HG02840 (cell line): Measurements from ENCODE around the gene FGGY.
"Not testable (repeated sequence)": the region's sequence is repeated elsewhere in the genome, so short reads cannot be mapped to it uniquely, and the experiment has no call there.

ENCODE experiments used
- ATAC-seq: cut with Tn5 transposase; IDR thresholded peaks from one replicate; pipeline ENCODE4 v1.9.1; 2021; ENCODE audit warnings: mild to moderate bottlenecking, moderate library complexity, moderate number of reproducible peaks; ENCODE audit not compliant: unreplicated experiment, low FRiP score

The FGGY gene

DNA sequence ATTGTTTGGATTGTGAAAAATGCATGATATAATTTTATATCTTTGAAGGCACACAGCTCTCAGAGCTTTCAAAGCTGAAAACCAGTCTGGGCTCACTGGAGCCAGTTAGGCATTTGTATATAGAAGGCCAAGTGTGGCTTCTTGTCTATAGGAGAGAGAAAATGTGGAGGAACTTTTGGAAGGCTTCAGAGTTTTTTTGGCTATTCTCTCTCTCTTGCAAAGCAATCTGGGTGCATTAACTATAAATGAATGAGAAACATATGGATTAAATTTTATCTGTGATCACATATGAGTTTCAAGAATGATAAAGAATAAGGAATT, 301.2 kb downstream of the FGGY start:
- ATAC-seq = no peak

DNA sequence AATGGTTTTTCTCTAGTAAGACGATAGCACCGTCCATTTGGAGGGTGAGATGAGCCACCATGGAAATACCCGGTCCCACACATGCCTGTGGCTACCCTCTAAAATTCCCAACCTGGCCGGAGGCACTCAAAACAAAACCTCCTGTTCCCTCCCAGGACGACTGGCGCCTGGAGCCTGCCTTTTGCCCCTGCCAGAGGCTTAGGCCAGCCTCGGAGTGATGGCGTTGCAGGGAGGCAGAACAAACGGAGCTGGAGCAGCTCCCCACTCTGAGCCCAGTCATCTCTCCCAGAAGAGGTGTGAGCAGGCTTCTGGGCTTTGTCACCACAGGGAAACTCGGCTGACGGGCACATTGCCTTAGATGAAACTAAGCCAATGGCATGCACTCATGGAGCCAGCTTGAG, 304.1 kb downstream of the FGGY start:
- no peak for ATAC-seq

DNA sequence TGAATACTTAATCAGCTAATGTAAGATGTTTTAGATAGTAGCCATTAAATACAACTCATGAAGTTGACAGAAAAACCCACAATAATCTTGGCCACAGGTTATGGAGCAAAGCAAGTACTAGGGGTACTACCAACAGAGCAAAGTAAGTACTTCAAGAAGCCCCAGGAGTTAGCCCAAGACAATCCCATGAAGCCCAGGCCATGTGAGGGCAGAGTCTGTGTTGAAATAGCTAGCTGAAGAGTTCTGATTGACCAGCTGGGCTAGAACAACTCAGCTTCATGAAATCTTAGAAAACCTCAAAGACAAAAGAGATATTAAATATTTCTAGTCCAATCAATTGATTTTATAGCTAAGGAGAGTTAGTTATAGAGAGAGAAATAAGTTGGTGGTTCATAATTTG, 304.9 kb downstream of the FGGY start:
- ATAC-seq = no peak

DNA sequence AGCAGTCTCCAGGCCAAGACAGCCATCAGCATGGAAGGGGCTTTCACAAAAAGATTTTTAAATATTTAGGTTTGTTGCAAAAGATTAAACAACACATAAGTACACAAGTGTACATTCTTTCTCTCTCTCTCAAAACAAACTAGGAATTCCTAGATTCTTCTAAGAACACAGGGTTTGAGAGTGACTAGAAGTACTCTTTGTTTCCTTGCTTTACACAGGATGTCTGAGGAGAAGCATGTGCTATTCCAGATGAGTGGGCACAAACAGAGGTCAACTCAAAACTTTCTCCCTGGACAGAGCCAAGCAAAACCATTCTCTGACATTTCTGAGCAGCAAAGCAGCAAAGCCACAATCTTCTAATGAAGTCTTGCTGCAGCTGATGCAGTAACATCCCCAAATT, 307.3 kb downstream of the FGGY start:
- ATAC-seq = no peak

DNA sequence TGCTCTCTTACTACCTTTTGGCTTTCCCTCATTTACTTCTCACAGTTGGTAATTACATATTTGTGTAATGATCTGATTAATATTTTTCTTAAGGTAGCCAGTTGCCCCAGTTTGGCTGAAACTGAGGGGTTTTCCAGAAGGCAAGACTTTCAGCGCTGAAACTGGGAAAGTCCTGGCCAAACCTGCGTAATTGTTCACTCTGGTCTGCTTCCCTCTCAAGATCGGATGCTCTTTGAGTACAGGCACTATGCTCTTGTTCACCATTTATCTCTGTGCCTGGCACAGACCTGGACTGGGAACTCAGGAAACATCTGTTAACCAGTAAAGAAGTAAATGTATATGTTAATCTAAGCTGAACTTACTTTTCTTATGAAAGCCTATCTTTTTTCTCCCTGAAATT, 308.3 kb downstream of the FGGY start:
- ATAC-seq = no peak

DNA sequence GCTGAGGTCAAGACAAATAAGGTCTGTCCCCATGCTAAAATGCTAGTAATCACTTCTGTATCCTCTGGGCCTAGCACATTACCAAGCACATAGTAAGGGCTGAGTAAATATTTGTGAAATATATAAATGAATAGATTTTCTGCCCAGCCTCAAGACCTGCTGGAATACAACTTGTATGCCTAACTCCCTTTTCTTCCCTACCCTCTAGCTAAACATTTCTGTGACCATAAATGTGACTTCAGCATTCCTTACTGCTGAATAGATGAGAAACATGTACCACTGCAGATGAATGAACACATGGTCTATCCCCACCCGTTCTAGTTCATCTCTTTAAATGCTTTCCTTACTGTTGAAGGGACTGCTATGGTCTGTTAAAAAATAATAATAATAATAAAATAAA, 308.9 kb downstream of the FGGY start:
- no peak for ATAC-seq

DNA sequence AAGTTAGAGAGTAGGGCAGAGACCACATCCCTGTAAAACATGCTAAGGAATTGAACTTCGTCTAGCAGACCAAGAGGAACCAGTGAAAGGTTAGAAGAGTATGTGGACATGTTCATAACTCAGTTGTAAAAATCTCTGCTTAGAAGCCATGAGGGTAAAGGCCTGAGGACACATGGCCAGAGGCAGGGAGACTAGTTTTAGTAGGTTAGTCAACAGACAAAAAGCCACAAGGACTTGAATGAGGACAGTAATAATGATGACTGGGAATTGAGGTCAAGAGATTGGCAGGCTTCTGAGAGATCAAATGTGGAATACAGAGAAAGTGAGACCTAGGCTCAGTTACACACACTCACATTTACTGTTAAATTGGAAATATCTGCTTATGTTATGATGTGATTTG, 312.4 kb downstream of the FGGY start:
- ATAC-seq = no peak

DNA sequence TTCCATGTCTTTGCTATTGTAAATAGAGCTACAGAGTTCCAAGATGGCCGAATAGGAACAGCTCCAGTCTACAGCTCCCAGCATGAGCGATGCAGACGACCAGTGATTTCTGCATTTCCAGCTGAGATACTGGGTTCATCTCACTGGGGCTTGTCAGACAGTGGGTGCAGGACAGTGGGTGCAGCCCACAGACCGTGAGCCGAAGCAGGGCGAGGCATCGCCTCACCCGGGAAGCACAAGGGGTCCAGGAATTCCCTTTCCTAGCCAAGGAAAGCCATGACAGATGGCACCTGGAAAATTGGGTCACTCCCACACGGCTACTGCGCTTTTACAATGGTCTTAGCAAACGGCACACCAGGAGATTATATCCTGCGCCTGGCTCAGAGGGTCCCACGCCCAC, 313.6 kb downstream of the FGGY start:
- not testable (repeated sequence) for ATAC-seq

DNA sequence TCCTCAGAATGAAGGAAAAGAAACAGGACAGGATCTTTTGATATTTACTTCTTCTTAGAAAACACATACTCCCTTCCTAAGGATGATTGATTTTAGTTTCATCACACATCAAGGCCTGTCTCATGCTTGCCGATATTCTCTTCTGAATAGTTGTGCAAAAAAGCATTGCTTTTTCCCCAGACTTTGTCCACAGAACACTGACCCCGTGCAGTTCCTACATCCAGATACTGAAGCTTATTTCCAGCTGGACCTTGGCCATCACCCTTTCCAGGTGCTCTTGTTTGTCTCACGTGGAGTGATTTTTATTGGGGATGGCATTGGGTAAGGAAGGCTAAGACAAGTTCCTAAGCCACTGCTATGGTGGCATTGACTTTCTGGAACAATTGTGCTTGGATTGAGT, 320.5 kb downstream of the FGGY start:
- ATAC-seq = no peak

DNA sequence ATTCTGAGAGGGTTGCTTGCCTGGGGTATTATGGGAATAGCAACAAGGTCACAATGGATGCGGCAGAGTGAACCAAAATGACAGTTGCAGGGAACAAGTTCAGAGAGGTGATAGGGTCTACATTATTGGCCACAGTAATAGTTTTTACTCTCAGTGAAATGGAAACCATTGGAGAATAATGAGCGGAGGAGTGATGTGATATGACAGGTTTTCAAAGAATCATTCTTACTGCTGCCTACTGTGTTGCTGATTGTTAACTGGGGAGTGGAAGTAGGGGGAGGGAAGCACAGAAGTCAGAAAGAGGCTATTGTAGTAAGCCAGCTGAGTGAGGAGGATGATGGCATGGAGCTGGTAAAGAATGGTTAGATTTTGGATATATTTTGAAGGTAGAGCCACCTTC, 322.7 kb downstream of the FGGY start:
- no peak for ATAC-seq

DNA sequence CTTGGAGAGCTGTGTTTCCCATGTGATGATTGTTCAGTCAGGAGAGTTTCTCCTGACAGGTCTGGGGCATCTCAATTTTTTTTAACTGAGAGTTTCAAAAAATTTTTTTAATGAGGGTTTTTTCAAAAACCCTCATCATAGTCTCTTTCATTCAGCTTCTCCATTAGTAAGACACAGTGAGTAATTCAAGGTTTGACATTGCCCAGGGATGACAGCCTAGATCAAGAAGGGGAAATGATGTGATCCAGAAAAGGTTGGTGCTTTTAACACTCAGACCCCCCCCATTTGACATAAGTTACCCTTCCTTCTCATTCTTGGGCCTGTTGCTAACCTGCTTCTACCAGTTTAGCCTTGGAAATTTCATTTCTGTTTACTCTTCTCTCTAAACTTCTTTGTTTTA, 328.5 kb downstream of the FGGY start:
- ATAC-seq = no peak

DNA sequence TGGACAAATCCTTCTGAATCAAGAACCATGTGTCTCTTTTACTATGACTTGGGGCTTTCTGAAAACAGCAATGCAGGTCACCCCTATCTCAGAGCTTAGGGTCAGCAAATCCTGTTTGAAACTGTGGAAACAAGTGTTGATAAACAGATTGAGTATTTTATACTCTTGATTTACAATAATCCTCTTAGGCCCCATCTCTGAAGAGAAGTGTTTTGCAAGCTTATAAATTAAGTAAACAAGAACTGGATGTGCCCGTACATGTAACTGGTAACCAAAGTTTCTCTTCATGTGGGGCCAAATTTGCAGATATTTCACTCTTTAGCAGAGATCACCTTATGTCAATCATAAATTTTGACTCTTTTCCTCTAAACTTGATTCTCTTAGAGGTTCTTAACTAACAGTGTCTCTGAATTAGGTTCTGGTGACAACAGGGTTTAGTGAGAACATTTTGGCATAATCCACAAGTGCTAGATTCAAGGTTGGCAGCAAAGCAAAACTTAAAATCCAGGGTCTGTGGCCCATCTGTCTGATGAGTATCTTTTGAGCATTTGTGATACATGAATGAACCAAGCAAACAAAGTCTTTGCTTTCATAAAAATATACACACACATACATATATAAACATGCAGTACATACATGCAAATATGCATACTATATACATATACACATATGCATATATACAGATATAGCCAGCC, 334.8 kb downstream of the FGGY start:
- no peak for ATAC-seq

DNA sequence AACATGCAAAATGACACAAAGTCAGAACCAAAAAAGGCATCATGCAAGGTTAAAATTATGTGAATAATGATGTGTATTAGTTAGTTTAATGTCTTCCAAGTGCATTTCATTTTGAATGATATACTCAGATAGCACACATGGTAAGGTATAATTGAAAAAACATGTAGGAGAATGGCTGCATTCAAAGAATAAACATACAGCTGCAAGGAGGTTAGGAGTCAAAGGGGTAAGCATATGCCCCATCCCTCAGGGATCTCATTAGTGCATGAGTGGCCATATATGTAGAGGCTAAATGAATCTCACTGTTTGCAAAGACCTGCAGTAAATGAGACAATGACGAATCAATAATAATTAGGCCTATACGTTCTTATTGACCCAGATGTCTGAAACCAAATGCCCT, 338.2 kb downstream of the FGGY start:
- ATAC-seq = no peak

DNA sequence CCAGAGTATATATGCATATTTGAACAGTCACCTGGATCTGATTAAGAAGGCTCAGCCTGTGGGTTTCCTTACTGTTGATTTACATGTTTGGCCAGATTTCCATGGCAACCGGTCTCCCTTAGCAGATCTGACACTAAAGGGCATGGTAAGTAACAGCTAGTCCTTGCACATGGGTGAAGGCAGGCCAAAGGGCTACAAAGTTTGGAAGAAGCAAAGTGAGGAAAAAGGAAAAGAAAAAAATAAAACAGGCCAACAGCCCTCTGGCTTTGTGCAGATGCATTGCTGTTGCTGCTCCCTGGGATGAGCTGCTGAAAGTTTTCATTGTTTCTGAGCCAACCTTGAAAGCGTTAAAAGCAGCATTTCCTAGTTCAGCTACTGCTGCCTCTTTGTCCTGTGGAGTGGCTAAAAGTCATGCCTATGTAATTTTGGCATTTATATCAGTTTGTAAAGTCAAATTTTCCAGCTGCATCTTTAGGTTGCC, 341.4 kb downstream of the FGGY start:
- no peak for ATAC-seq

DNA sequence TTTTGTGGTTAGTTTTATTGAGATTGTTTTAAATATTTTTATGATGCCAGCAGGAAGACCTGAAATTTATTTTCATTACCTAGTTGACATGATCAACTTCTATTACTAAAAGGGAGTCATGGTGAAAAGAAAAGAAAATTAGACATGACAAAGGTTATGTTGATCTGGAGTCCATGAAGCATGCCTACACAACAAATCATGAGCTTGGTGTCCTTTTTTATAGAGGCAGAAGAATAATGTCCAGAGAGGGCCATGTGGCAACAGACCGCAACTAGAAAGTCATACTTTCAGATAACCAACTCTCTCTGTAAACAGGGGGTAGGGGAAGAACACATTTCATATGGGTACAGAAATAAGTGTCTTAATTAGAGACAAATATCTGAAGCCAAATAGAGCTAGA, 342.4 kb downstream of the FGGY start:
- ATAC-seq = no peak

DNA sequence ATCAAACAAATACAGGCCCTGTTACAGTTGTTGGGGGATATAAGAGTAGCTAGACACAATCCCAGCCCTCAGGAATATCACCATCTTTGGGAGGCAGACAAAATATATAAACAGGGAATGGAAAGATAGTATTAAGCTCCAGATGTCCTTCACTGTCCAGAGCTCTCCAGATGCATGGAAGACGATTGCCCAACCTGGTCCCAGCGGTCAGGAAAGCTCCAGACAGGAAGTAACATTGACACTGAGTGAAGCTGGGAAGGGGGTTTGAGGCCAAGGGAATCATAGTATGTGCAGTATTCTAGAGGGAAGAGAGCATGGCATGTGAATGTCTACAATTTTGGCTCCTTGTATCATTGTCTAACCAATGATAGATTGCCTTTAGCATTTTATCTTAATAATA, 344.0 kb downstream of the FGGY start:
- no peak for ATAC-seq

DNA sequence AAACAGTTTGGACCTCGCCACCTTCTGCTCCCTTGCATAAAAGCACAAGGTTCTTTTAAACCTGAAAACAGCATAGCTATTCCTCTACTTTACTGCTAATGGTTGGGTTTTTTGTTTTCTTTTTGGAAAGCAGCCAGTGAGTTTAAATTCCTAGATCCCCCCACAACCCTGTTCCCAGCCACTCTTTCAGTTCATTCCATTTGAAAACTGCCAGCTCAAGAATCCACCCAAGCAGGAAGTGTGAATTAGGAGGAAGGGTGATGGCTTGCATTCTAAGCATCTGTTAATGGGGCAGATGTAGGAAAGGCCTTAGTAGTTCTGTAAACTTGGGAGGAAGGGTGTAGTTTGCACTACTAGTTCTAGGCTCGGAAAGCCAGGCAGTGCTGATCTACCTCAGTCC, 344.9 kb downstream of the FGGY start:
- ATAC-seq = no peak

DNA sequence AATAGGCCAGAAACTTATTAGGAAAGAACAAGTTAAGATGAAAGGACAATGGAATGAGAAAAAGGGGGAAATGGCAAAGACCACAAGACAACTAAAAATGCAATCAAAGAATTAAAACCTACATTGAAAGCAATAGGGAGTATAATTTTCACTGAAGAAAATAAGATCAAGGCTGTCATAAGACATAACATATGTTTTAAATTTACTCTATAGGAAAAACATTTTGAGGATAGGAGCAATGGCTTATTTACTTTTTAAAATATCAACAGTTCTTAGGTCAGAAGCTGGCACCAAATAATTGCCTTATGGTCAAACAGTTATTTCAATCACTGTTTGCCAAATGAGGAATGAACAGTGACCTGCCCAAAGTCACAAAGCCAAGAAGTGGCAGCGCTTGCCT, 346.6 kb downstream of the FGGY start:
- ATAC-seq = no peak

DNA sequence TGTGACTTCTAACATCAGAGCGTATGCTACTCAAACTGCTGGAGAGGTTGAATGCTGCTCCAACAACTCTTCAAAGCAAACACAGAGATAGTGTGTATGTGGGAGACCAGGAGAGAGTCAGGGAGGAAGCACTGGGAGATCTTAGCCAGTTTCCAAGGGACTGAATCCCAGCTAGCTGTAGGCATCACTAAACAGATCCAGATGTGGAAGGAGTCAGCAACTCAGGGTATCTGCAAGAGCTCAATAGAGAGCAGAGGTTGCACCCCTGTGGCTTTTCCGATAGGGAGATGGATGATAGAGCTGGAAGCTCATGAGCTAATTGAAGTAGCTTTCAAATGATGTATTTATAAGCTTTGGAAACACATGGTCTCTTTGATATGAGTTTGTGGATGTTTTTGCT, 349.0 kb downstream of the FGGY start:
- ATAC-seq = no peak

DNA sequence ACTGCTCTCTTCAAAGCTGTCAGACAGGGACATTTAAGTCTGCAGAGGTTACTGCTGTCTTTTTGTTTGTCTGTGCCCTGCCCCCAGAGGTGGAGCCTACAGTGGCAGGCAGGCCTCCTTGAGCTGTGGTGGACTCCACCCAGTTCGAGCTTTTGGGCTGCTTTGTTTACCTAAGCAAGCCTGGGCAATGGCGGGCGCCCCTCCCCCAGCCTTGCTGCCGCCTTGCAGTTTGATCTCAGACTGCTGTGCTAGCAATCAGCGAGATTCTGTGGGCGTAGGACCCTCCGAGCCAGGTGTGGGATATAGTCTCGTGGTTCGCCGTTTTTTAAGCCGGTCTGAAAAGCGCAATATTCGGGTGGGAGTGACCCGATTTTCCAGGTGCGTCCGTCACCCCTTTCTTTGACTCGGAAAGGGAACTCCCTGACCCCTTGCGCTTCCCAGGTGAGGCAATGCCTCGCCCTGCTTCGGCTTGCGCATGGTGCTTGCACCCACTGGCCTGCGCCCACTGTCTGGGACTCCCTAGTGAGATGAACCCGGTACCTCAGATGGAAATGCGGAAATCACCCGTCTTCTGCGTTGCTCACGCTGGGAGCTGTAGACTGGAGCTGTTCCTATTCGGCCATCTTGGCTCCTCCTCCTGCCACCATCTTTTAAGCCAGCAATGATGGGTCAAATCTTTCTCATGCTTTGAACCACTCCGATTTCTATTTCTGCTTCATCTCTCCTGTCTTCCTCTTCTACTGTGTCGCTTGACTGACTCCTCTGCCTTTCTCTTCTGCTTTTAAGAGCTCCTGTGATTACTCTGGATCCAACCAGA, 356.5 kb downstream of the FGGY start:
- not testable (repeated sequence) for ATAC-seq

DNA sequence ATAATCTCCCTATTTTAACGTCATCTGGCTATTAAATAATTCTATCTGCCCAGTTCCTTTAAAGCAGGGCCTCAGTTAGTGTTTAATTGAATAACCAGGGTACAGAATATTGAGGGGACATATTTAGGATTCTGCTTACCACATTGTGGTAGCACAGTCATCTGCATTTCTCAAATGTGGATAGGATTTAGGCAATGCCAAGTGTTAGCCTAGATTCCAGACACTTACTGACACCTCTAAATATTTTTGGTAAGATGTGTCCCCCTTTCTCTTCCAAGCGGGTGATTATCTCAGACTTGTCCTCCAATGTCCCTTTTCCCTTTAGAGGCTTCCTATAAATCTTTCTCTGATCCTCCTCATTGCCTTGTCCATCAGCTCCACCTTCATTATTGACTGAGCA, 357.1 kb downstream of the FGGY start:
- no peak for ATAC-seq

DNA sequence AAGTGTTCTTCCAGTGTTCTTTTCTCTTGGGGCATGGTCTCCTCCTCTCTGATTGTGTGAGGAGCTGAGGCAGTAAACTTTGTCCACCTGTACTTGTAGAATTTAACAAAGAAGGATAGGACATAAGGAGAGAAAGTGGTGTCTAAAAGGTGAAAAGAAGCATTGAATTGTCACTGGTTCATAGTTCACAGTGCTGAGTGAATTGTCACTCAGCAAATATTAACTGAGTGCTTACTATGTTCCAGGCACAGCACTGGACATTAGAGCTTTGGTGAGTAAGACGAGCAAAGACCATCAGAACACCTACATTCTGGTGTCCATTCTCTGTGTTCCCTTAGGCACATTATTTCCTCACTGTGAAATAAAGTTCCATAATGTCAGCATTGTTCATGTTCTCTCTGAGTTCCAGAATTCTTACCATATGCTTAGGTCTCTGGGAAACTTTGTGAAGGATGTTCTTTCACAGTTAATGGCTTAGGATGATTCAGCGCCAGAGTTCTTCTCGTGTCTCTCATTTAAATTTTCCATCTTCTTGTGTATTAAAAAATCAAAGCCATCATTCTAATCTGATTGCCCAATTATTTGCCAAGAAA, 361.1 kb downstream of the FGGY start:
- no peak for ATAC-seq
